Measurements from ENCODE around the gene MMP1. TPM values are rescaled to one million over a fixed set of nuclear protein-coding genes. Genes with fewer than 3 reads are reported as not detected.

The MMP1 gene
- total RNA-seq (under 1 TPM in 1 of 2 donors, not detected in 1; 0.09 TPM), polyA plus RNA-seq (under 1 TPM in 1 of 2 donors, not detected in 1; 0.06 TPM)

DNA sequence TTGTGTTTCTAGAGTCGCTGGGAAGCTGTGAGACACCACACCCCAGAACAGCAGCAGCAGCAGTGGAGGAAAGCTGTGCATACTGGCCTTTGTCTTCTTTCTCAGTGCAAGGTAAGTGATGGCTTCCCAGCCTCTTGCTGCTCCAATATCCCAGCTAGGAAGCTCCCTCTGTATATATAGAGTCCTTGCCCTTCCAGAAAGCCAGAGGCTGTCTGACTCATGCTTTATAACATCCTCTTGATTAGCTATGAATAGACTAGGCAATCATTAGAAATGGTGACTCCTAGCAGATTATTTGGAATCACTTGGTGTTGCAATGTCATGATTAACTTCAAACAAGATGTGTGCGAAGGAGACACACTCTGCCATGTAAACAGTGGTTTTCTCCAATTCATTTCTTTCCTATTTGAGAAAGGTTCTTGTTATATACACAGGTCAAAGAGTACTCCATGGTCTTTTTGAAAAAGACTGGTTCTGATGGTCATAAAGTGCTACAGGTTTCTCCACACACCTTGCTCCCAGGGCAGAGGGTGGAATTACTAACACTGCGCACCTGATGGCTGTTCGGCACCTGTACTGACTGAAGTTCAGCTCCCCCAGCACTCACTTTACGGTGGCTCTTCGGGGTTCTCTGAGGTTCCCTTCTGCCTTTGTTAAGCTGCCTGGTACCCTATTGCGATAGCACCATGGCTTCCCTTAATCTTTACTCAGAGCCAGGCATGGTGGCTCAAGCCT is at the start of gene MMP1:
Gene MMP1, minus strand, starts transcription at position 149 of the 735 bp plus-strand sequence. Its CDS starts 68 bp downstream, at position 81.
- 83% methylated on average over 7 of the region's 7 CpGs for WGBS
- H3K9ac ChIP-seq (ENCODE audit: low read depth in 1 of 2, low read length in 2 of 2), result no peak within 1 kb of the TSS
- no peak for DNase-seq (ENCODE audit: low spot score)
- TF ChIP-seq TAF1 (conservative IDR thresholded peaks at IDR 0.05), result no peak
- no peak for TF ChIP-seq HNF4G (IDR thresholded peaks at IDR 0.05)
- no peak for TF ChIP-seq FOXA2 (IDR thresholded peaks at IDR 0.05)
- no peak for TF ChIP-seq EGR1 (IDR thresholded peaks at IDR 0.05; ENCODE audit: low read depth in 2 of 2)
- TF ChIP-seq NR2F2 (IDR thresholded peaks at IDR 0.05), result no peak
- no peak for TF ChIP-seq GABPA (IDR thresholded peaks at IDR 0.05 in 1 of 2, conservative IDR thresholded peaks at IDR 0.05 in 1 of 2)
- TF ChIP-seq RXRA (IDR thresholded peaks at IDR 0.05), result no peak
- TF ChIP-seq MAX (IDR thresholded peaks at IDR 0.05), result no peak
- no peak for TF ChIP-seq SP1 (IDR thresholded peaks at IDR 0.05)
- TF ChIP-seq, protein P1, sequence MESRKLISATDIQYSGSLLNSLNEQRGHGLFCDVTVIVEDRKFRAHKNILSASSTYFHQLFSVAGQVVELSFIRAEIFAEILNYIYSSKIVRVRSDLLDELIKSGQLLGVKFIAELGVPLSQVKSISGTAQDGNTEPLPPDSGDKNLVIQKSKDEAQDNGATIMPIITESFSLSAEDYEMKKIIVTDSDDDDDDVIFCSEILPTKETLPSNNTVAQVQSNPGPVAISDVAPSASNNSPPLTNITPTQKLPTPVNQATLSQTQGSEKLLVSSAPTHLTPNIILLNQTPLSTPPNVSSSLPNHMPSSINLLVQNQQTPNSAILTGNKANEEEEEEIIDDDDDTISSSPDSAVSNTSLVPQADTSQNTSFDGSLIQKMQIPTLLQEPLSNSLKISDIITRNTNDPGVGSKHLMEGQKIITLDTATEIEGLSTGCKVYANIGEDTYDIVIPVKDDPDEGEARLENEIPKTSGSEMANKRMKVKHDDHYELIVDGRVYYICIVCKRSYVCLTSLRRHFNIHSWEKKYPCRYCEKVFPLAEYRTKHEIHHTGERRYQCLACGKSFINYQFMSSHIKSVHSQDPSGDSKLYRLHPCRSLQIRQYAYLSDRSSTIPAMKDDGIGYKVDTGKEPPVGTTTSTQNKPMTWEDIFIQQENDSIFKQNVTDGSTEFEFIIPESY (IDR thresholded peaks at IDR 0.05), result no peak
- TF ChIP-seq HNF4A (conservative IDR thresholded peaks at IDR 0.05), result no peak
- TF ChIP-seq ATF3 (IDR thresholded peaks at IDR 0.05), result no peak
- no peak within 1 kb of the TSS for H3K4me3 ChIP-seq (ENCODE audit: low read depth in 1 of 3, low read length in 3 of 3)
- H3K4me1 ChIP-seq (ENCODE audit: control insufficient read depth in 4 of 4, insufficient read depth in 4 of 4, low read length in 3 of 4), result no peaks in the 10 kb centered on the region
- peaks cover 0 to 3% (median 0%) of the 10 kb centered on the region in 4 donors for H3K27me3 ChIP-seq (ENCODE audit: control insufficient read depth in 4 of 4, insufficient read depth in 4 of 4, low read length in 3 of 4)
- H3K27ac ChIP-seq (ENCODE audit: low read depth in 1 of 2, low read length in 2 of 2), result no peak within 1 kb of the TSS
- H3K9me3 ChIP-seq (ENCODE audit: control insufficient read depth in 4 of 4, low read length in 3 of 4), result no peaks in the 10 kb centered on the region
- no peaks in the 10 kb centered on the region for H3K36me3 ChIP-seq (ENCODE audit: control insufficient read depth in 4 of 4, insufficient read depth in 3 of 4, low read depth in 1 of 4, low read length in 3 of 4)

DNA sequence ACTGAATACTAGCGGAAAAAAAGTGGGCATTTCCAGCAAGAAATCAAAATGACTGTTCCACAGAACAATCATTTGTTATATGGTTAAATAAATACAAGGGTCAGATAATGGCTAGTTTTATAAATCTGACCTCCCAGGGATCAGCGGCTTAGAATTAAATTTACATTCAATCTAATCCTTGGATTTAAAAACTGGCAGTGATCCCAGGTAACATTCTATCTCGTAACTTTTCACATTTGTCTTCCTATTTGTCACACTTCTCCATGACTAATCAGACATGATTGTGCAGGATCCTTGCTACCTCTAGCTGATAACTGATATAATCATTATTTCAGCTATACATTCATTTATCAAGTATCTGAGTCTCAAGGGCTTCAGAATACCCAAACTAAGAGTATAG is 48.3 kb upstream of the MMP1 start:
- H3K9ac ChIP-seq (ENCODE audit: low read depth in 1 of 2, low read length in 2 of 2), result no peak overlapping the region
- no peak overlapping the region for H3K4me3 ChIP-seq (ENCODE audit: low read depth in 1 of 3, low read length in 3 of 3)
- WGBS, result 75% methylated on average over 3 of the region's 3 CpGs

DNA sequence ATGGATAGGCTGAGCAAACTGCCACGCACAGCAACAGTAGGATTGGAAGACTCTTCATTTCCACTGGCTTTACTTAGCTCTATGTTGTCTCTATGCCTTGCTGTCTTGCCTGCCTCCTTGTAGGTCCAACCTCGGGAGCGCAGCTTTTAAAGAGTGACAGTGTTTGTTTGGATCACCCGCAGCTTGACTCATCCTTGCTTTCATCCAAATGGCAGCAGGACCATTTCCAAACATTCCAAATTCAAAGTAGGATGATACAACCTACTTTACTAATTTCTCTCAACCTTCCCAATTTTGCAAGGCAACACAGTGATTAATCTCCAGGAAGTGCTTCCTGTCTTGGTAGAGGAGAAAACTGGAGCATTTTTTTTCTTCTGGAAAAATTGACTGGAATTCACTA is 45.5 kb upstream of the MMP1 start, which contains the start of gene MMP3:
Gene MMP3, minus strand, starts transcription at position 121 of the 400 bp plus-strand sequence. Its CDS starts 63 bp downstream, at position 58.
- Histone ChIP-seq H3K9ac (ENCODE audit: low read depth in 1 of 2, low read length in 2 of 2) (no peak within 1 kb of the TSS), H3K4me3 (ENCODE audit: low read depth in 1 of 3, low read length in 3 of 3) (no peak within 1 kb of the TSS), H3K36me3 (ENCODE audit: control insufficient read depth in 4 of 4, insufficient read depth in 3 of 4, low read depth in 1 of 4, low read length in 3 of 4) (no peaks in the 10 kb centered on the region), H3K27me3 (ENCODE audit: control insufficient read depth in 4 of 4, insufficient read depth in 4 of 4, low read length in 3 of 4) (peaks cover 0 to 2% (median 0%) of the 10 kb centered on the region in 4 donors), H3K4me1 (ENCODE audit: control insufficient read depth in 4 of 4, insufficient read depth in 4 of 4, low read length in 3 of 4) (no peaks in the 10 kb centered on the region), H3K9me3 (ENCODE audit: control insufficient read depth in 4 of 4, low read length in 3 of 4) (no peaks in the 10 kb centered on the region), H3K27ac (ENCODE audit: low read depth in 1 of 2, low read length in 2 of 2) (no peak within 1 kb of the TSS)
- DNase-seq (ENCODE audit: low spot score), result no peak
- 78% methylated on average over 4 of the region's 4 CpGs for WGBS
- TF ChIP-seq HNF4G (IDR thresholded peaks at IDR 0.05) (no peak), EGR1 (IDR thresholded peaks at IDR 0.05; ENCODE audit: low read depth in 2 of 2) (no peak), MAX (IDR thresholded peaks at IDR 0.05) (no peak), GABPA (IDR thresholded peaks at IDR 0.05 in 1 of 2, conservative IDR thresholded peaks at IDR 0.05 in 1 of 2) (no peak), TAF1 (conservative IDR thresholded peaks at IDR 0.05) (no peak), JUND (IDR thresholded peaks at IDR 0.05) (no peak), SP1 (IDR thresholded peaks at IDR 0.05) (no peak), RXRA (IDR thresholded peaks at IDR 0.05) (no peak), FOXA1 (IDR thresholded peaks at IDR 0.05) (no peak), RAD21 (IDR thresholded peaks at IDR 0.05) (no peak), HNF4A (conservative IDR thresholded peaks at IDR 0.05) (no peak), NR2F2 (IDR thresholded peaks at IDR 0.05) (no peak)
- TF ChIP-seq, protein P1 (IDR thresholded peaks at IDR 0.05), result no peak
- TF ChIP-seq, protein P2, sequence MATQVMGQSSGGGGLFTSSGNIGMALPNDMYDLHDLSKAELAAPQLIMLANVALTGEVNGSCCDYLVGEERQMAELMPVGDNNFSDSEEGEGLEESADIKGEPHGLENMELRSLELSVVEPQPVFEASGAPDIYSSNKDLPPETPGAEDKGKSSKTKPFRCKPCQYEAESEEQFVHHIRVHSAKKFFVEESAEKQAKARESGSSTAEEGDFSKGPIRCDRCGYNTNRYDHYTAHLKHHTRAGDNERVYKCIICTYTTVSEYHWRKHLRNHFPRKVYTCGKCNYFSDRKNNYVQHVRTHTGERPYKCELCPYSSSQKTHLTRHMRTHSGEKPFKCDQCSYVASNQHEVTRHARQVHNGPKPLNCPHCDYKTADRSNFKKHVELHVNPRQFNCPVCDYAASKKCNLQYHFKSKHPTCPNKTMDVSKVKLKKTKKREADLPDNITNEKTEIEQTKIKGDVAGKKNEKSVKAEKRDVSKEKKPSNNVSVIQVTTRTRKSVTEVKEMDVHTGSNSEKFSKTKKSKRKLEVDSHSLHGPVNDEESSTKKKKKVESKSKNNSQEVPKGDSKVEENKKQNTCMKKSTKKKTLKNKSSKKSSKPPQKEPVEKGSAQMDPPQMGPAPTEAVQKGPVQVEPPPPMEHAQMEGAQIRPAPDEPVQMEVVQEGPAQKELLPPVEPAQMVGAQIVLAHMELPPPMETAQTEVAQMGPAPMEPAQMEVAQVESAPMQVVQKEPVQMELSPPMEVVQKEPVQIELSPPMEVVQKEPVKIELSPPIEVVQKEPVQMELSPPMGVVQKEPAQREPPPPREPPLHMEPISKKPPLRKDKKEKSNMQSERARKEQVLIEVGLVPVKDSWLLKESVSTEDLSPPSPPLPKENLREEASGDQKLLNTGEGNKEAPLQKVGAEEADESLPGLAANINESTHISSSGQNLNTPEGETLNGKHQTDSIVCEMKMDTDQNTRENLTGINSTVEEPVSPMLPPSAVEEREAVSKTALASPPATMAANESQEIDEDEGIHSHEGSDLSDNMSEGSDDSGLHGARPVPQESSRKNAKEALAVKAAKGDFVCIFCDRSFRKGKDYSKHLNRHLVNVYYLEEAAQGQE (IDR thresholded peaks at IDR 0.05), result no peak

More for the DNA sequence above, 48.3 kb upstream of the MMP1 start:
- Histone ChIP-seq H3K9me3 (ENCODE audit: control insufficient read depth in 4 of 4, low read length in 3 of 4) (no peaks in the 10 kb centered on the region), H3K27ac (ENCODE audit: low read depth in 1 of 2, low read length in 2 of 2) (no peak overlapping the region), H3K36me3 (ENCODE audit: control insufficient read depth in 4 of 4, insufficient read depth in 3 of 4, low read depth in 1 of 4, low read length in 3 of 4) (no peaks in the 10 kb centered on the region), H3K4me1 (ENCODE audit: control insufficient read depth in 4 of 4, insufficient read depth in 4 of 4, low read length in 3 of 4) (no peaks in the 10 kb centered on the region), H3K27me3 (ENCODE audit: control insufficient read depth in 4 of 4, insufficient read depth in 4 of 4, low read length in 3 of 4) (peaks cover 0 to 2% (median 0%) of the 10 kb centered on the region in 4 donors)
- TF ChIP-seq ATF3 (IDR thresholded peaks at IDR 0.05) (no peak), RAD21 (IDR thresholded peaks at IDR 0.05) (no peak)
- DNase-seq (ENCODE audit: low spot score), result no peak
